AG04450 (cell line): ENCODE results near the gene MED27. TPM values are rescaled to one million over a fixed set of nuclear protein-coding genes. Genes with fewer than 3 reads are reported as not detected.

Source experiments
- CTCF ChIA-PET: fragments of 300-600, 350-600 bp; formaldehyde crosslinking; extraction: SDS; loops from one replicate; lab custom pipeline; 2022; ENCODE audit warnings: antibody characterized with exemption, inconsistent platforms; lab: Charles Lee
- POLR2A ChIA-PET: fragments of 350-600 bp; formaldehyde crosslinking; extraction: SDS; loops from one replicate; lab custom pipeline; 2021; ENCODE audit warnings: antibody characterized with exemption, inconsistent platforms; lab: Yijun Ruan, JAX
- DNase-seq: peaks from one replicate; pipeline ENCODE4 v3.0.0-alpha.2; 2011; ENCODE audit warnings: low read depth, low spot score
- H3K27ac ChIP-seq: one replicate; pipeline ENCODE4 v1.5.1; 2012; ENCODE audit warnings: low read depth, low read length, control low read depth
- H3K27me3 ChIP-seq: one replicate; pipeline ENCODE4 v1.6.0; 2012; ENCODE audit warnings: low read length; ENCODE audit not compliant: control insufficient read depth, insufficient read depth
- H3K4me3 ChIP-seq: 2 replicates; pipeline ENCODE4 v1.5.1; 2011; ENCODE audit warnings: mild to moderate bottlenecking, low read depth, low read length, control low read depth
- H3K9me3 ChIP-seq: 2 replicates; pipeline ENCODE4 v1.5.1; 2012; ENCODE audit warnings: low read length; ENCODE audit not compliant: control insufficient read depth, insufficient read depth
- CTCF ChIP-seq: IDR thresholded peaks from 2 replicates; pipeline ENCODE4 v1.5.1; 2011; ENCODE audit warnings: low read depth, low read length, control low read depth, inconsistent platforms
- polyA plus RNA-seq: library from polyadenylated mRNA; depleted of rRNA; stranded (reverse); fragments of >200 nt; gene quantifications from 2 replicates; pipeline ENCODE4 v1.2.3, GENCODE V29; 2011

MED27 gene
- polyA plus RNA-seq, 1 experiment = 36.6 TPM

- CTCF ChIA-PET = no interaction called here
- Histone ChIP-seq H3K27me3 (no peaks in the 10 kb centered on the region), H3K4me3 (no peak overlapping the region), H3K9me3 (no peaks in the 10 kb centered on the region), H3K27ac (no peak overlapping the region)
- POLR2A ChIA-PET = no interaction called here
- no peak for DNase-seq
- TF ChIP-seq CTCF = no peak
Measured at GRCh38 chr9:131943351-131943841, 136.3 kb downstream of the MED27 start.

GRCh38 chr9:131942146-131942720 is 137.4 kb downstream of the MED27 start:
- Histone ChIP-seq H3K9me3 (no peaks in the 10 kb centered on the region), H3K4me3 (no peak overlapping the region), H3K27ac (no peak overlapping the region), H3K27me3 (no peaks in the 10 kb centered on the region)
- POLR2A ChIA-PET = no interaction called here
- no peak for TF ChIP-seq CTCF
- CTCF ChIA-PET = no interaction called here
- no peak for DNase-seq

GRCh38 chr9:131937451-131937850 is 142.2 kb downstream of the MED27 start:
- DNase-seq = no peak
- CTCF ChIA-PET = no interaction called here
- POLR2A ChIA-PET = interaction anchor here (0.6 kb wide), 1 partner anchor 142 kb away, joined by 3 read pairs; the partner anchor contains the start of gene MED27

GRCh38 chr9:131936929-131937328 is 142.7 kb downstream of the MED27 start:
- POLR2A ChIA-PET = interaction anchor here (0.6 kb wide), 2 partner anchors 143 to 169 kb away, joined by 3 read pairs; partner anchors contain the start of gene MED27
- no peak for DNase-seq
- Histone ChIP-seq H3K4me3 (no peak overlapping the region), H3K27me3 (no peaks in the 10 kb centered on the region), H3K9me3 (no peaks in the 10 kb centered on the region), H3K27ac (no peak overlapping the region)
- no peak for TF ChIP-seq CTCF
- CTCF ChIA-PET = no interaction called here

More at GRCh38 chr9:131937451-131937850, 142.2 kb downstream of the MED27 start:
- H3K27ac ChIP-seq = no peak overlapping the region
- no peak overlapping the region for H3K4me3 ChIP-seq
- TF ChIP-seq CTCF = no peak
- H3K9me3 ChIP-seq = no peaks in the 10 kb centered on the region
- no peaks in the 10 kb centered on the region for H3K27me3 ChIP-seq

- CTCF ChIA-PET = no interaction called here
Measured at GRCh38 chr9:131934673-131935072, 145.0 kb downstream of the MED27 start.

More at GRCh38 chr9:131934673-131935072, 145.0 kb downstream of the MED27 start:
- H3K9me3 ChIP-seq = no peaks in the 10 kb centered on the region
- no peak overlapping the region for H3K27ac ChIP-seq
- no peak overlapping the region for H3K4me3 ChIP-seq
- no peak for DNase-seq
- no peak for TF ChIP-seq CTCF
- H3K27me3 ChIP-seq = no peaks in the 10 kb centered on the region
- POLR2A ChIA-PET = no interaction called here
